G401.6 (cell line): ENCODE results near the gene FRK.
"Not testable (repeated sequence)": the region's sequence is repeated elsewhere in the genome, so short reads cannot be mapped to it uniquely, and the experiment has no call there.

Experiments used
- FAIRE-seq: peaks from 2 replicates; lab custom pipeline; 2012; peaks lifted over from hg19 to GRCh38; lab: Jason Lieb, UNC

Gene FRK

DNA sequence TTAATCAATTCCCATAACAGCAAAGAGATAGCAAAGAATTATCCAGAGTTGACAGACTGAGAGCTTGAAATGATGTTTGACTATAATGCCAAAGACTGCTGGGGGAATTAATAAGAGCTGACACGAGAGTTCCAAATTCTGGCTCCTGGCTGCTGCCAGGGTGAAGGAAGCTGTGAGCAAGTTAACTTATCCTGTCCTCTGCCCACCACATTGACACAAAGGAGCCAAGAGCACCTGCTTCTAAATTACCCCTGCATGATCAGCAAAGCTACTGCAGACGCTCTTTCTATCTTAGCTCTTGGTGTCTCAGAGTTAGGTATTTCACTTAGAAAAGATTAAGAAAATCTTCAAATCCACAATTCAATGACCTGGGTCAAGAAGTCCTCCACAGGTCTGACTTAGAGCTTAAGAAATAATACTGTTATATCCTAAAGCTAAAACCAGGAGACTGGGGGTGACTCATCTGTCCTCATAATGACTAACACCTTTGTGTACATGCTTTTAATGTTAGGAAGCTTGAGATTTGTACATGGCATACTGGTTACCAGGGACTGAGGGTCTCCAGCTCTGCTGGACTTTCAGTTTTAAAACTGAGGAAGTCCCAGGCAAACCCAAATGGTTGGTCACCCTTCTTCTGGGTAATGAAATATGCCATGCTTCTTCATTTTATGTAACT, 13.2 kb upstream of the FRK start:
- FAIRE-seq: no peak

DNA sequence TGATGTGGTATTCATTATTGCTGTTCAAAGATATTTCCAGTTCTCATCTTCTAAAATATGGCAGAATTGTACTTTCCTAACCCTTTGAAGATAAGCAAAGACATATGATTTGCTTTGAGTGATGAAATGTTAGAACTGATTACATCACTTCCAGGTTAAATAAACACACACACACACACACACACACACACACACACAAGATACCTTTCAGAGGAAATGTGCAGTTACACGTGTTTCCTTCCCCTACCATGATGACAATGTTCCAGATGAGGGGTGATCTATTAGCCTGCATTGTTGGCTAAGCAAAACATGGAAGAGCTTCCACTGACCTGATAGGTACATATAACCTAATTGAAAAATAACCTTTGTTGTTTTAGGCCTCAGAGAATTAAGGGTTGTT, 11.7 kb upstream of the FRK start:
- no peak for FAIRE-seq

DNA sequence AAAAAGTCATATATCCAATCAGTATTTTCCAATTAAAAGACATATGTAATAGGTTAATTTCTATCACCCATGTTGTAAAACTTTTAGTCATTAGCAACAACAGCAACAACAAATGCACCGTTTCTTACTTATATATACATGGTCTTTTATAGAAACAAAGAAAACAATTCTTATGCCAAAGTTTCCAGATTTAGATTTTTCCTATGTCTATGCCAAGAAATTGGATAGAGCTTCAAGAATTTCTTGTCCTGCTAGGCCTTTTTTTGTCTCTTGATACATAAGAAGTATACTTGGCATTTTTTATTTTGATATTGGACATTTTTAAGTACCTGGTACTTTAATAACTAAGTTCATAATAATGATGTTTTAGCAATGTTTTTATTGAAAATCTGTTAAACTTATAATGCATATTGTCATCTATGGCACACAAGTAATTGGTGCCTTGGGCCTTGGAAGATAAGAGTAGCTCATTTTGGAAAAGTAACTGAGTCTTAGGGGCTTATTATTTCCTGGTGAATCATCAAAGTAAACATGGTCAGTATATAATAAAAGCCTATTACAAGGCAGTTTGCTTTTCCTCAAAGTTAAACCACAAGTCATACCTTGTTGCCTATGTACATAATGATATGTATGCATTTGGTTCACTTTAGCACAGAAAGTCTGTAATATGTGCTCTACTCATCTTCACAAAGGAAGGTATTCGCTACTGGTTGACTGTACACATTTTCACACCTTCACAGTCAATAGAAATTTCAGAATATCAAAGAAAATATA, 10.1 kb upstream of the FRK start:
- FAIRE-seq: no peak

DNA sequence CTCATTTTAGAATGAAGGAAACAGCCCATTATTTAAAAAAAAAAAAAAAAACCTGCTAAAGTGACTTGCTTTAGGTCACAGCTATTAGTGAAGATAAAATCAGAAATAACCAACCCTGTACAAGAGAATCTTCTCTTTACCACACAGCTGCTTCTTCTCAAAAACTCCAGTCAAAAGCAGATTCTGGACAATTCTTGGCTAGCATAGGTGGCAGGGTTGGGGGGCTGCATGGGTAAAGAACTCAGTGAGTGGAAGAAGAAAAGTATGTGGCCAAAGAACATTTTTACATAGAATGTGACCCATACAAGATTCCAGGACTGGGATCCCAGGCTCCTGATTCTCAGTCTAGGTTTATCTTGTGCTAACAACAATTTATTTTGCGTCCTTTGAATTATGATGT, 9.4 kb upstream of the FRK start:
- FAIRE-seq: no peak

DNA sequence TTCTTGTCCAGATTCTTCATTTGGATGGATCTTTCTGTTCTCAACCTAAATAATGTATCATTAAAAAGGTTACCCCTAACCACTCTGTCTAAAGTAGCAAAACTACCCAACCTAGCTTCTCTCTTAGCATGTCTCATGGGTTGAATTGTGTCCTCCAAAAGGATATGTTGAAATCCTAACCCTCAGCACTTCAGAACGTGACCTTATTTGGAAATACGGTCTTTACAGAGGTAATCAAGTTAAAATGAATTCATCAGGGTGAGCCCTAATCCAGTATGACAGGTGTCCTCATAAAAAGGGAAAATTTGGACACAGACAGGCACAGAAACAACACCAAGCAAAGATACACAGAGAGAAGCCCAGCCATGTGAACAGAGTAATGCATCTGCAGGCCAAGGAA, 6.1 kb upstream of the FRK start:
- no peak for FAIRE-seq

DNA sequence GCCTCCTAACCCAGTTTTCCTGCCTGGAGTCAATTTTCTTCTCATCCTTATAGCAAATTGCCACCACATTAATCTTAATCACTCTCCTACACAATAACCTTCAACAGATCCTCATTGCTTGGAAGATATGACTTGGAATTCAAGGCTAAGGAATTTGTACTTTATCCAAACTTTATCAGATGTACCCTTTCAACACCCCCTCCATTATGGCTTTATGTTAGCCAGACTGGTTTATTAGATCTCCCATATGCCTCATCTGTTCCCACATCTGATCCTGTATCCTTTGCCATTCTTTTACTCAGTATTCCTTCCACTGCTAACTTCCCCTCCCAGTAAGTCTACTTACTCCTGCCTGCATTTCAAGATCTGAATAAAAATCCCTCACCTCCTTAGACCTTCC, 4.0 kb upstream of the FRK start:
- FAIRE-seq: no peak

DNA sequence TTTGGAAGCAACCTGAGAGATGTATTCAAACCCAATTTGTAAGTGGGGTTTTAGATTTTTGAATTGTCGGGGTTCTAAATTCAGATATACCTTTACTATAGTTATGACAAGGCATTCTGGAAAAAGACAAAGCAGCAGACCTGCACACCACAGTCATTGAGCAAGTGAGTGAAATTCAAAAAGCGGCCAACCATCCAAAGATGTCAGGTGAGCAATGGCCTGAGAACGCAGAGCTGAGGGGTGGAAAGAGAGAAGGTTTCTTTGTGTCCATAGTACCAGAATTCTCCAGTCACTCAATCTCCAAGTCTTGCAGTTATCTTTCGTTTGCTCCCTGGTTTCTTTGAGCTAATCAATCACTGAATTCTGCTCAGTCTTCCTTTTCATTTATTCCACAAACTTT, 1.8 kb upstream of the FRK start:
- no peak for FAIRE-seq

- FAIRE-seq: no peak
These were observed 749 bp downstream of the FRK start for GRCh38 chr6:116059713-116060571.

DNA sequence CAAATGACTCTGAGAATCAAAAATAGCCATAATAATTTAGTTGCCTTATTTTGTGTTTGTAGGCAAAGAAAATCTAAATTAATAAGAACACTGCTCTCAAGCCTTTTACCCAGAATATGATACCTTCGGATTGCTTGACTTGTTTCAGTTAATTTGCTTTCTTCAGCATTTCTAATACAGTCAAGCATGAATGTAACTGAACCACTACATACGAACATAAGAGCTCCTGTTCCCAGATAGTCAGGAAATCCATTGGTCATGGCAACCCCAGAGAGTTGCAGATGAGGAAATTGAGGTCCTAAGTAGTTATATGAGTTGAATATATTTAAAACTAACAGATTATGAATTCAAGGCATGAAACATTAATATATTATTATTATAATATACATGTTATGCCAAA, 2.9 kb downstream of the FRK start:
- no peak for FAIRE-seq

DNA sequence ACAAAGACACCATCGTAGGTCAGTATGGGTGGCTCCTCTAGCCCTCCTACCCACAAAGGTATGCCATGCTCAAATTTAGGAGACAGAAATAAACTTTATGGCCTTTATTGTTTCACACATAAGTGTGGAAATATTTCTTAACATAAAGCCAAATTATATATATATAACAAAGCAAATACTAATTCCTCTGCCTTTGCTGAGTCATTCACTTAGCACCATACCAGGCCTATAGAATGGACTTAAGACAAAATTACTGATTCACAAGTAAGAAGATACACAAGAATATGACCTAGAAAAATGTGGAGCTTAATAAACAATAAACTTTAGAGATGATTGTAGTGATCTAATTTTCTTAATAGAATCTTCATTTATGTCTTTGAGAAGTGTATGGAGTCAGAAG, 5.2 kb downstream of the FRK start:
- no peak for FAIRE-seq

- FAIRE-seq: no peak
These were observed 9.4 kb downstream of the FRK start for GRCh38 chr6:116051244-116051643.

DNA sequence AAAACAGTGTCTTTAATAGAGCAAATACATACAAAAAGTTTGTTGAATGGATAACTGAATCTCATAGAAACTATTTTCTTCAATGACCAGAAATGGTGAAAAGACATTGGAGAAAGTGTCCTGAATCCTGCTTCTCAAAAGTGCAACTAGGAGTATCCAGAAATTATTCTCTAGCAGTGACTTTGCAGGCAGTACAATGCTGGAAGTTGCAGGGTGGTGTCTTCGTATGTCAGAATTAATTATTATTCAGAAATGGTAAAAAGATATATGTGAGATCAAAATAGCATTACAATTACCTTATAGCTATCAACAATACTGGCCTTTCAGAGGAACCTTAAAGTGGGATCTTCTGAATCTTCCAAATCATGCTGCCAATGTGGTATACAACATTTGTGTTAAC, 10.0 kb downstream of the FRK start:
- no peak for FAIRE-seq

DNA sequence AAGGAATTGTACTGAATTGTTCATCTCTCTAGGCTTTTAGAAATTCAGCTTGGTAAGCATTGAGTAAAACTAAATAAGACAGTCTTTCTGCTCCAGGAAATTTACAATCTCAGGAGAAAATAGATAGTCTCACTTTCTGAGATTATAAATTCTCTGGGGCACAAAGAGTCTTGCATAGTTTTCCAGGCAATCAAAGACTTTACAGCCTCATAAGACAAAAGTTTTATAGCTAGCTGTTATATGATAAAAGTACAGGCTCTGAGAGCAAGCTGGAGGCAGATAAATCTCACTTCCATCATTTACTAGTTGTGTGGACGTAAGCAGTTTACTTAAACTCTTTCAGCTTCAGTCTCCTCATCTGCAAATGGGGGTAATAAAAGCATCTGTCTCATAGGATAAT, 11.4 kb downstream of the FRK start:
- no peak for FAIRE-seq

- no peak for FAIRE-seq
These were observed 13.3 kb downstream of the FRK start for GRCh38 chr6:116047173-116047933.

DNA sequence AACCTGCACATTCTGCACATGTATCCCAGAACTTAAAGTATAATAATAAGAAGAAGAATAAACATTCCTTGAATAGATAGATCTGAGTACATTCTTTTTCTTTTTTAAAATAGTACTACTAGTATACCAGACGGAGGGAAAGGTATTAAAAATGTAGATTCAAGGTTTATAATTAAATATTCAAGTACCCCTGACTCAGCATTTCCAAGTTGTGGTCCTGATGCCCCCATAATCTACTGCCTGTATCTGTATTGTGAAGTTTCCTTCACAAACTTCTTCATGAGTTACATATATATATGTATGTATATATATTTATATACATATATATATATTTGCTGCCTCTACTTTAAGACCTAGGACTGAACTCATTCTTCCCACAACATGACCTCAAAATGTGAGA, 14.0 kb downstream of the FRK start:
- FAIRE-seq: no peak

DNA sequence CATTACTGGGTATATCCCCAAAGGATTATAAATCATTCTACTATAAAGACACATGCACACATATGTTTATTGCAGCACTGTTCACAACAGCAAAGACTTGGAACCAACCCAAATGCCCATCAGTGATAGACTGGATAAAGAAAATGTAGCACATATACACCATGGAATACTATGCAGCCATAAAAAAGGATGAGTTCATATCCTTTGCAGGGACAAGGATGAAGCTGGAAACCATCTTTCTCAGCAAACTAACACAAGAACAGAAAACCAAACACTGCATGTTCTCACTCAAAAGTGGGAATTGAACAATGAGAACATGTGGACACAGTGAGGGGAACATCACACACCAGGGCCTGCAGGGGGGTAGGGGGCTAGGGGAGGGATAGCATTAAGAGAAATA, 14.4 kb downstream of the FRK start:
- FAIRE-seq: not testable (repeated sequence)

DNA sequence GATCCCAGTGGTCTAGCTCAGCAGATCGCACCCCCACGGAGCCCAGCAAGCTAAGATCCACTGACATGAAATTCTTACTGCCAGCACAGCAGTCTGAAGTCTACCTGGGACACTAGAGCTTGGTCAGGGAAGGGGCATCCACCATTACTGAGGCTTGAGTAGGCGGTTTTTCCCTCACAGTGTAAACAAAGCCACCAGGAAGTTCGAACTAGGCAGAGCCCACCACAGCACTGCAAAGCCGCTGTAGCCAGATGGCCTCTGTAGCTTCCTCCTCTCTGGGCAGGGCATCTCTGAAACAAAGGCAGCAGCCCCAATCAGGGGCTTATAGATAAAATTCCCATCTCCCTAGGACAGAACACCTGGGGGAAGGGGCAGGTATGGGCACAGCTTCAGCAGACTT, 18.8 kb downstream of the FRK start:
- FAIRE-seq: no peak

DNA sequence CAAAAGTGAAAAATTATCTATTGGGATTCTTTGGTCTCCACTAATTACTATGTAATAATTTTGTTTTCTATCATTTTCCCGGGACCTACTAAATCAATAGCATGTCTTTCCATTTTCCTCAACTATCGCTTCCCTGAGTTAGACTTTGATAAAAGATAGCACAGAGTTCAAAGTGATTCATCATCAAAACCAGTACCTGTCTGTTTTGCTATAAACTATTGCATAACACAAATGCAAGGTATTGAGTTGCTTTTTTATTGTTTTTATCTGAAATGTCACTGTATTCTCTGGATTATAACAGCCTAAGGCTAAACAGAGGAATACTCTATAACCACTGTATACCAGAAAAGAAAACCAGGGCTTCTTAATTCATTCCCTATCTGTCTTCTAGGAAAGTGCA, 19.7 kb downstream of the FRK start:
- FAIRE-seq: no peak

GRCh38 chr6:116036885-116037284, 23.8 kb downstream of the FRK start:
- FAIRE-seq: no peak

- no peak for FAIRE-seq
These were observed 24.5 kb downstream of the FRK start for GRCh38 chr6:116036075-116036773.

- FAIRE-seq: no peak
These were observed 25.1 kb downstream of the FRK start for GRCh38 chr6:116035616-116036015.

- no peak for FAIRE-seq
These were observed 26.4 kb downstream of the FRK start for GRCh38 chr6:116034327-116034726.
